OCI-LY7 (cell line): ENCODE measurements around the gene HOXB8. TPM values are rescaled to one million over a fixed set of nuclear protein-coding genes. Genes with fewer than 3 reads are reported as not detected.

Source experiments
- BruUV-seq: library from RNA; stranded (reverse); fragments of 400-500 nt; replicated peaks from 2 replicates; lab custom pipeline; 2021; lab: Mats Ljungman, UMichigan
- CTCF ChIA-PET: fragments of 300-600 bp; sonication (Branson Sonifier 250); formaldehyde crosslinking; loops from one replicate; lab custom pipeline; 2022; ENCODE audit warnings: antibody characterized with exemption; ENCODE audit not compliant: unreplicated experiment; lab: Charles Lee
- POLR2A ChIA-PET: fragments of 300-600 bp; sonication (Branson Sonifier 250); formaldehyde crosslinking; loops from one replicate; lab custom pipeline; 2022; ENCODE audit warnings: antibody characterized with exemption; lab: Charles Lee
- DNase-seq: peaks from one replicate; pipeline ENCODE4 v3.0.0-alpha.2; 2015; ENCODE audit warnings: low spot score
- H2AFZ ChIP-seq: fragments of 200-600 bp; sonication (generic), shearing (Covaris generic); 2 replicates; pipeline ENCODE4 v1.6.1; 2014; ENCODE audit warnings: mild to moderate bottlenecking, antibody characterized with exemption, low read length, moderate library complexity
- H3K27ac ChIP-seq: fragments of 200-600 bp; sonication (generic); 2 replicates; pipeline ENCODE4 v1.5.1; 2014; ENCODE audit warnings: mixed run types, low read depth, mild to moderate bottlenecking, moderate library complexity, low read length, inconsistent platforms; ENCODE audit not compliant: poor library complexity, severe bottlenecking
- H3K36me3 ChIP-seq: fragments of 200-600 bp; sonication (generic); 2 replicates; pipeline ENCODE4 v1.6.1; 2014; ENCODE audit warnings: mild to moderate bottlenecking, antibody characterized with exemption, low read length, moderate library complexity, mixed read lengths; ENCODE audit not compliant: insufficient read depth
- H3K4me1 ChIP-seq: fragments of 200-600 bp; sonication (generic); 2 replicates; pipeline ENCODE4 v1.5.1; 2014; ENCODE audit warnings: mild to moderate bottlenecking, low read length; ENCODE audit not compliant: insufficient read depth, poor library complexity, severe bottlenecking
- H3K4me2 ChIP-seq: fragments of 200-600 bp; sonication (generic); 2 replicates; pipeline ENCODE4 v1.6.1; 2014; ENCODE audit warnings: mild to moderate bottlenecking, low read length
- H3K4me3 ChIP-seq: fragments of 200-600 bp; sonication (generic); 2 replicates; pipeline ENCODE4 v1.5.1; 2014; ENCODE audit warnings: mild to moderate bottlenecking, low read depth, low read length; ENCODE audit not compliant: poor library complexity, severe bottlenecking
- H3K79me2 ChIP-seq: fragments of 200-600 bp; sonication (generic); 2 replicates; pipeline ENCODE4 v1.6.1; 2016; ENCODE audit warnings: low read depth, mild to moderate bottlenecking, low read length, moderate library complexity, mixed read lengths; ENCODE audit not compliant: insufficient read depth
- H3K9me2 ChIP-seq: fragments of 200-600 bp; sonication (generic); 2 replicates; pipeline ENCODE4 v1.6.1; 2016; ENCODE audit warnings: mild to moderate bottlenecking, low read length, mixed read lengths; ENCODE audit not compliant: insufficient read depth
- H3K9me3 ChIP-seq: fragments of 200-600 bp; sonication (generic); 2 replicates; pipeline ENCODE4 v1.6.1; 2014; ENCODE audit warnings: mild to moderate bottlenecking, mixed run types, low read length, mixed read lengths
- H4K20me1 ChIP-seq: fragments of 200-600 bp; sonication (generic); 2 replicates; pipeline ENCODE4 v1.6.1; 2014; ENCODE audit warnings: mild to moderate bottlenecking, antibody characterized with exemption, low read length, moderate library complexity, mixed read lengths; ENCODE audit not compliant: insufficient read depth
- EZH2phosphoT487 ChIP-seq: fragments of 200-600 bp; sonication (generic); IDR thresholded peaks from 2 replicates; pipeline ENCODE4 v1.6.1; 2018; ENCODE audit warnings: low read depth, borderline replicate concordance, mild to moderate bottlenecking, mixed run types, antibody characterized with exemption, low read length, moderate library complexity, mixed read lengths
- intact Hi-C: fragments of 100-400 bp; cut with micrococcal nuclease; formaldehyde crosslinking; loops from one replicate; pipeline ENCODE4 v1.10.0; 2022; ENCODE audit not compliant: unreplicated experiment
- total RNA-seq, 2 experiments: library from RNA; depleted of rRNA in 1 of 2; stranded (reverse); fragments of >200 nt in 1 of 2; shearing (Covaris generic) in 1 of 2; gene quantifications; 2 replicates each; pipeline ENCODE4 v1.2.3, GENCODE V29; 2014 to 2022
- TF ChIP-seq, protein P1 (sequence below): fragments of 200-600 bp; sonication (generic); conservative IDR thresholded peaks from 2 replicates; pipeline ENCODE4 v1.5.1; 2014; ENCODE audit warnings: mild to moderate bottlenecking, antibody characterized with exemption, low read length, moderate library complexity, mixed read lengths

Gene HOXB8
- total RNA-seq, 2 experiments from 2014 or later = not detected

DNA sequence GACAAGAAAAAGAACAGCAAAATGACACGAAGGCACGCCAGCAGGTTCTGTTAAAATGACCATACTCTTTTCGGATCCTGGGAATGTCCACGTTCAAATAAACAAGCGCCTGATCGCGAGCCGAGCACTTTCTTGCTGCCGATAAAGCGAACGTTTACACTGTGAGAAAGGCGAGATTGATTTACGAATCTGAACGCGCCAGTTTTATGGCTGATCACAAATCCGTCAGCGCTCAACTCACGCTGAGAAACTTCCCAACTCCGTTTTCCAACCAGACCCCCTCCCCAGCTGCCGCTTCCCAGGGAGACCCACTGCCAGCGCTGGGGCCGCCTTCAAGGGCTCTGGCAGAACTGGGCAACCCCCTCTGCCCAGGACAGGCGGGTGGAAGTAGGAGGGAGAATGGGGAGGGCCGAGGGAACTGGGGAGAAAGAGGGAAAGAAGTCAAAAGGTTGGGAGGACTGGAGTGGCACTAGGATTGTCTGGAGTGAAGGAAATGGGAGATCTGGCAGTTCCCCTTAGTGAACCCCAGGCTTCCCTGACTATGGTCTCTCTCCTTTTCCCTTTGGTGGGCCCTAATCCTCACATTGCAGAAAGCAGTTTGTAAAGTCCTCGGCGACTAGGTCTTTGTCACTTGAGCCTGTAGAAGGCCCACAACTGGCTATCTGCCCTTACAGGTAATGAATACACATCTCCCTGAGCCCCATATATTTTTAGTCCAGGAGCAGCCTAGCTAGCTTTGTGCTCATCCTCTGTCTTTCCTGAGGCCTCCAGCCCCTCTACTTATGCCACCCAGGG, 43.9 kb downstream of the HOXB8 start:
- no peak for TF ChIP-seq EZH2phosphoT487
- TF ChIP-seq, protein P1, sequence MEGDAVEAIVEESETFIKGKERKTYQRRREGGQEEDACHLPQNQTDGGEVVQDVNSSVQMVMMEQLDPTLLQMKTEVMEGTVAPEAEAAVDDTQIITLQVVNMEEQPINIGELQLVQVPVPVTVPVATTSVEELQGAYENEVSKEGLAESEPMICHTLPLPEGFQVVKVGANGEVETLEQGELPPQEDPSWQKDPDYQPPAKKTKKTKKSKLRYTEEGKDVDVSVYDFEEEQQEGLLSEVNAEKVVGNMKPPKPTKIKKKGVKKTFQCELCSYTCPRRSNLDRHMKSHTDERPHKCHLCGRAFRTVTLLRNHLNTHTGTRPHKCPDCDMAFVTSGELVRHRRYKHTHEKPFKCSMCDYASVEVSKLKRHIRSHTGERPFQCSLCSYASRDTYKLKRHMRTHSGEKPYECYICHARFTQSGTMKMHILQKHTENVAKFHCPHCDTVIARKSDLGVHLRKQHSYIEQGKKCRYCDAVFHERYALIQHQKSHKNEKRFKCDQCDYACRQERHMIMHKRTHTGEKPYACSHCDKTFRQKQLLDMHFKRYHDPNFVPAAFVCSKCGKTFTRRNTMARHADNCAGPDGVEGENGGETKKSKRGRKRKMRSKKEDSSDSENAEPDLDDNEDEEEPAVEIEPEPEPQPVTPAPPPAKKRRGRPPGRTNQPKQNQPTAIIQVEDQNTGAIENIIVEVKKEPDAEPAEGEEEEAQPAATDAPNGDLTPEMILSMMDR = no peak
- intact Hi-C loops = no loop called here
- POLR2A ChIA-PET = no interaction called here

DNA sequence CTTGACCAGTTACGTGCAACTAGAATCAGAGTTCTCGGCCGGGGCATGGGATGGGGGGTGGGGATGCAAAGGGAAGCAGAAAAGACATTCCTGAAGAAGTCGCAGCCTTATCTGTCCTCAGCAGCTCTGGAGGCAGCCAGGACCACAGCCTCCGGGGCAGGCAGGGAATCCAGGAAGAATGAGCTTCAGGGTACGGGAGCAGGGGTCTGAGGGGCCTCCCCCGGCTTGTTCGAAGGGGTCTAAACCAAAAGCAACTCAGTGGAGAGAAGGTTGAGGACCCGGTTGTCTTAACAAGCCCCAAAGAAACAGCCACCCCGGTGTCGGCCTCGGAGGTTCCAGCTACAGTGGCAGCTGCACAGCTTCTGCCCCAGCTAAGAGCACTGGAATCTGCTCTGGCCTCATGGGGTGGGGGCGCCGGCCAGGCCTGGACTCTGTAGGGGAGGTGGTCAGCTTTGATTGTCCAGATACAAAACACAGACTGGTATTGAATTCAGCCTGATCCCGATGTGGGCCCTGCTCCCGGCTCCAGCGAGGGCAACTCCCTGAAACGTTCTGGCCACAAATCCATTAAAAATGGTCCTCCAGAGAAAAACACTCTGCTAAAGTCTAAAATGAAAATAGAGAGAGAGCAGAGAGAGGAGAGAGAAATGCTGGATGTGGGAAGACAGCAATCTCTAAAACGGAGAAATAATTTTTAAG, 44.6 kb downstream of the HOXB8 start:
- CTCF ChIA-PET = no interaction called here
- BruUV-seq = no TSS peak
- H3K79me2 ChIP-seq = no peaks in the 10 kb centered on the region
- no peaks in the 10 kb centered on the region for H3K9me2 ChIP-seq
- H4K20me1 ChIP-seq = no peaks in the 10 kb centered on the region
- H3K36me3 ChIP-seq = no peaks in the 10 kb centered on the region
- no peak overlapping the region for H2AFZ ChIP-seq
- no peak for DNase-seq
- intact Hi-C loops = no loop called here
- no peak for TF ChIP-seq EZH2phosphoT487
- TF ChIP-seq, protein P1 = no peak
- no peaks in the 10 kb centered on the region for H3K4me1 ChIP-seq
- H3K4me2 ChIP-seq = no peak overlapping the region
- no peaks in the 10 kb centered on the region for H3K9me3 ChIP-seq
- no peak overlapping the region for H3K27ac ChIP-seq
- POLR2A ChIA-PET = no interaction called here
- no peak overlapping the region for H3K4me3 ChIP-seq

More for the DNA sequence above, 43.9 kb downstream of the HOXB8 start:
- no peak overlapping the region for H3K4me2 ChIP-seq
- DNase-seq = no peak
- no peaks in the 10 kb centered on the region for H3K9me2 ChIP-seq
- H3K36me3 ChIP-seq = peaks cover 5% of the 10 kb centered on the region; the same call in 1 of the 2 replicates
- no peak overlapping the region for H3K27ac ChIP-seq
- CTCF ChIA-PET = no interaction called here
- no peak overlapping the region for H3K4me3 ChIP-seq
- peaks cover under 1% of the 10 kb centered on the region for H3K4me1 ChIP-seq
- H3K79me2 ChIP-seq = no peaks in the 10 kb centered on the region
- no peaks in the 10 kb centered on the region for H4K20me1 ChIP-seq
- no peaks in the 10 kb centered on the region for H3K9me3 ChIP-seq
- H2AFZ ChIP-seq = no peak overlapping the region
- no TSS peak for BruUV-seq
